Dedifferentiated amniotic fluid mesenchymal stem cell (primary cell): ENCODE data around the gene GNAS.

ENCODE experiments used
- DNase-seq: peaks from one replicate; pipeline ENCODE4 v3.0.0-alpha.2; 2016; ENCODE audit errors: extremely low spot score

Gene GNAS

GRCh38 chr20:58853976-58854637 lies 1.6 kb downstream of the GNAS start:
- no peak for DNase-seq

GRCh38 chr20:58854638-58855471 lies 2.3 kb downstream of the GNAS start:
- no peak for DNase-seq

GRCh38 chr20:58855506-58856389 lies 3.2 kb downstream of the GNAS start:
- no peak for DNase-seq

- no peak for DNase-seq
Observed at GRCh38 chr20:58863044-58863790, 10.7 kb downstream of the GNAS start.

- no peak for DNase-seq
Observed at GRCh38 chr20:58864346-58864745, 11.8 kb downstream of the GNAS start.

- no peak for DNase-seq
Observed at GRCh38 chr20:58865843-58866242, 13.3 kb downstream of the GNAS start.

GRCh38 chr20:58867211-58867610 lies 14.7 kb downstream of the GNAS start:
- DNase-seq, result no peak

- DNase-seq, result peak; percentile 46
Observed at GRCh38 chr20:58868795-58869194, 16.3 kb downstream of the GNAS start.

GRCh38 chr20:58869662-58870227 lies 17.2 kb downstream of the GNAS start:
- no peak for DNase-seq

GRCh38 chr20:58870293-58871014 lies 17.9 kb downstream of the GNAS start:
- DNase-seq, result peak; percentile 72

GRCh38 chr20:58871533-58872102 lies 19.1 kb downstream of the GNAS start:
- no peak for DNase-seq

GRCh38 chr20:58874469-58874868 lies 22.0 kb downstream of the GNAS start:
- no peak for DNase-seq

- no peak for DNase-seq
Observed at GRCh38 chr20:58875111-58875510, 22.6 kb downstream of the GNAS start.

- no peak for DNase-seq
Observed at GRCh38 chr20:58875541-58876134, 23.1 kb downstream of the GNAS start.

- DNase-seq, result no peak
Observed at GRCh38 chr20:58876437-58876836, 23.9 kb downstream of the GNAS start.

- no peak for DNase-seq
Observed at GRCh38 chr20:58877050-58877975, 24.8 kb downstream of the GNAS start.

- DNase-seq, result no peak
Observed at GRCh38 chr20:58877976-58878360, 25.5 kb downstream of the GNAS start.

GRCh38 chr20:58878399-58878798 lies 25.9 kb downstream of the GNAS start:
- no peak for DNase-seq

- DNase-seq, result no peak
Observed at GRCh38 chr20:58880441-58880840, 27.9 kb downstream of the GNAS start.
